ENCODE measurements around the gene SLCO2A1.

Gene SLCO2A1

GRCh38 chr3:133945381-133946095 is 84.2 kb downstream of the SLCO2A1 start:
- no peak for DNase-seq

- DNase-seq, result peak; percentile 39
These were observed 84.9 kb downstream of the SLCO2A1 start for GRCh38 chr3:133944641-133945380.

- no peak for DNase-seq
These were observed 85.5 kb downstream of the SLCO2A1 start for GRCh38 chr3:133944181-133944580.

- DNase-seq, result no peak
These were observed 86.0 kb downstream of the SLCO2A1 start for GRCh38 chr3:133943639-133944141.

- no peak for DNase-seq
These were observed 86.6 kb downstream of the SLCO2A1 start for GRCh38 chr3:133943031-133943535.

- DNase-seq, result no peak
These were observed 88.3 kb downstream of the SLCO2A1 start for GRCh38 chr3:133941415-133941821.

GRCh38 chr3:133940536-133940935 is 89.2 kb downstream of the SLCO2A1 start:
- no peak for DNase-seq

- no peak for DNase-seq
These were observed 90.3 kb downstream of the SLCO2A1 start for GRCh38 chr3:133939463-133939835.

- DNase-seq, result no peak
These were observed 90.8 kb downstream of the SLCO2A1 start for GRCh38 chr3:133938770-133939462.

- no peak for DNase-seq
These were observed 91.7 kb downstream of the SLCO2A1 start for GRCh38 chr3:133937756-133938601.

GRCh38 chr3:133937061-133937686 is 92.6 kb downstream of the SLCO2A1 start:
- no peak for DNase-seq

GRCh38 chr3:133935843-133936769 is 93.6 kb downstream of the SLCO2A1 start:
- no peak for DNase-seq

GRCh38 chr3:133934996-133935842 is 94.5 kb downstream of the SLCO2A1 start:
- DNase-seq, result no peak

GRCh38 chr3:133934073-133934970 is 95.4 kb downstream of the SLCO2A1 start:
- no peak for DNase-seq

GRCh38 chr3:133933097-133934024 is 96.4 kb downstream of the SLCO2A1 start:
- DNase-seq, result no peak

- DNase-seq, result no peak
These were observed 97.7 kb downstream of the SLCO2A1 start for GRCh38 chr3:133932009-133932408.

- DNase-seq, result no peak
These were observed 98.6 kb downstream of the SLCO2A1 start for GRCh38 chr3:133931084-133931483.

Data from NCI-H1092 (cell line).